Measurements from ENCODE around the gene UPP1.

GRCh38 chr7:48097521-48098231 lies 8.6 kb downstream of the UPP1 start:
- TF ChIP-seq CTCF (IDR thresholded peaks at IDR 0.05) (no peak), HOXA7 (CRISPR knock-in tag; IDR thresholded peaks at IDR 0.05) (no peak)

All from A549 (cell line).